Esophagus squamous epithelium (tissue), 5 donors: ENCODE results near the gene P2RX6. TPM values are rescaled to one million over a fixed set of nuclear protein-coding genes. Genes with fewer than 3 reads are reported as not detected.

Source experiments
- DNase-seq: peaks from one replicate; lab custom pipeline; 2025; lab: John Stamatoyannopoulos, UW
- H3K27ac ChIP-seq, 4 donors: fragments of 200-600 bp; sonication (generic); one replicate each; pipeline ENCODE4 v1.5.1; 2016 to 2019; ENCODE audit warnings: mild to moderate bottlenecking in 1 of 4
- H3K27me3 ChIP-seq, 4 donors: fragments of 200-600 bp; sonication (generic); 1 replicate in 3 of 4; 2 replicates in 1 of 4; pipeline versions ENCODE4 v1.5.1 to v1.6.0; 2017 to 2021; ENCODE audit warnings: antibody characterized with exemption in 1 of 4
- H3K36me3 ChIP-seq, 3 donors: fragments of 200-600 bp; sonication (generic); one replicate each; pipeline ENCODE4 v1.5.1; 2016 to 2019
- H3K4me1 ChIP-seq, 3 donors: fragments of 200-600 bp; sonication (generic); one replicate each; pipeline ENCODE4 v1.5.1; 2017 to 2019
- H3K4me3 ChIP-seq, 4 donors: fragments of 200-600 bp; sonication (generic); 1 replicate in 3 of 4; 2 replicates in 1 of 4; pipeline ENCODE4 v1.5.1; 2016 to 2019; ENCODE audit warnings: mild to moderate bottlenecking in 2 of 4, moderate library complexity in 1 of 4
- H3K9me3 ChIP-seq, 3 donors: fragments of 200-600 bp; sonication (generic); one replicate each; pipeline ENCODE4 v1.5.1; 2016 to 2019
- POLR2A ChIP-seq, 4 donors: fragments of 450-650 bp; IDR thresholded peaks; one replicate each; pipeline ENCODE4 v1.6.1; 2017; ENCODE audit warnings: antibody characterized with exemption in 4 of 4, mild to moderate bottlenecking in 4 of 4, moderate library complexity in 3 of 4
- WGBS, 2 donors: methylation state at CpG; one replicate each; pipeline ENCODE4 v1.1.5; 2018; 5-methylcytosine and 5-hydroxymethylcytosine counted together
- intact Hi-C: fragments of 100-400 bp; cut with DNase I; formaldehyde crosslinking; loops from one replicate; pipeline ENCODE4 v1.15.0; 2022
- total RNA-seq, 4 donors: library from RNA; depleted of rRNA; stranded (reverse); fragments of >200 nt; gene quantifications; one replicate each; pipeline ENCODE4 v1.1.0, GENCODE V29; 2016
- TF ChIP-seq, protein P1 (sequence below), 6 experiments: fragments of 450-650 bp in 4 of 6; fragments of 200-600 bp in 2 of 6; sonication (generic) in 2 of 6; IDR thresholded peaks; one replicate each; pipeline ENCODE4 v1.5.1; 2016 to 2019; ENCODE audit warnings: antibody characterized with exemption in 6 of 6, mild to moderate bottlenecking in 4 of 6, moderate library complexity in 4 of 6
- donor health status: DM: yes; HTN: yes; CAD: no.

P2RX6 gene
- total RNA-seq, 4 donors from 2014 or later = 0.18 to 0.76 (median 0.50) TPM; not detected in 1

DNA sequence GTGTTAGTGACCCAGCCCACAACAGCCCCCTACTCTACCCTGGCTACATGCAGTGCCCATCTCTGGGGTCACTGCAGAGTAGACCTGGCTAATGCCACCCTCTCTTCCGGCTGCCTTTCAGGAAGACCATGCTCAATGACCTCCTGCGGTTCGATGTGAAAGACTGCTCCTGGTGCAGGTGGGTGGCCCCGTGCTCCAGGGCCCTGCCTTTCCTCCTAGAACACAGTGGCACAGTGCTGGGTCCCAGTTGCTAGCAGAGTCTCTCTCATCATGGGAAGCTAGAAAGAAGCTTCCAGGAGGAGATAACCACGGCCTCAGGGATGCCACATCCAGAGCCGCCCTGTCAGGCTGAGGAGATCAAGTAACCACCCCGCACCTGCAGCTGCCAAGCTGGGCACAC lies 29.2 kb upstream of the P2RX6 start:
- Histone ChIP-seq H3K9me3 (no peaks in the 10 kb centered on the region), H3K27ac (no peak overlapping the region), H3K4me1 (peaks cover 12 to 36% (median 17%) of the 10 kb centered on the region in 3 donors), H3K27me3 (no peaks in the 10 kb centered on the region), H3K36me3 (peaks cover 5 to 68% (median 8%) of the 10 kb centered on the region in 3 donors), H3K4me3 (no peak overlapping the region)
- no peak for TF ChIP-seq POLR2A (IDR thresholded peaks at IDR 0.05)
- TF ChIP-seq, protein P1, sequence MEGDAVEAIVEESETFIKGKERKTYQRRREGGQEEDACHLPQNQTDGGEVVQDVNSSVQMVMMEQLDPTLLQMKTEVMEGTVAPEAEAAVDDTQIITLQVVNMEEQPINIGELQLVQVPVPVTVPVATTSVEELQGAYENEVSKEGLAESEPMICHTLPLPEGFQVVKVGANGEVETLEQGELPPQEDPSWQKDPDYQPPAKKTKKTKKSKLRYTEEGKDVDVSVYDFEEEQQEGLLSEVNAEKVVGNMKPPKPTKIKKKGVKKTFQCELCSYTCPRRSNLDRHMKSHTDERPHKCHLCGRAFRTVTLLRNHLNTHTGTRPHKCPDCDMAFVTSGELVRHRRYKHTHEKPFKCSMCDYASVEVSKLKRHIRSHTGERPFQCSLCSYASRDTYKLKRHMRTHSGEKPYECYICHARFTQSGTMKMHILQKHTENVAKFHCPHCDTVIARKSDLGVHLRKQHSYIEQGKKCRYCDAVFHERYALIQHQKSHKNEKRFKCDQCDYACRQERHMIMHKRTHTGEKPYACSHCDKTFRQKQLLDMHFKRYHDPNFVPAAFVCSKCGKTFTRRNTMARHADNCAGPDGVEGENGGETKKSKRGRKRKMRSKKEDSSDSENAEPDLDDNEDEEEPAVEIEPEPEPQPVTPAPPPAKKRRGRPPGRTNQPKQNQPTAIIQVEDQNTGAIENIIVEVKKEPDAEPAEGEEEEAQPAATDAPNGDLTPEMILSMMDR (IDR thresholded peaks at IDR 0.05) = no peak
- intact Hi-C loops = no loop called here
- DNase-seq = no peak
- 83 to 97% methylated on average over 2 to 3 of the region's 7 CpGs for WGBS, 2 donors

DNA sequence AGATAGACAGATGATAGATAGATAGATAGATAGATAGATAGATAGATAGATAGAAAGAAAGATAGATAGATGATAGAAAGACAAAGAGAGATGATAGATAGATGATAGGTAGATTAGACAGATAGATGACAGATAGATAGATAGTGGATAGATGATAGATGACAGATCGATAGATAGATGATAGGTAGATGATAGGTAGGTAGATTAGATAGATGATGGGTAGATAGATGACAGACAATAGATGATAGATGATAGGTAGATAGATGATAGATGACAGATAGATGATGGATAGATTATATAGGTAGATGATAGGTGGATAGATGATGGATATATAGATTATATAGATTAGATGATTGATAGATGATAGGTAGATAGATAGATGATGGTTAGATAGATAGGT lies 28.6 kb upstream of the P2RX6 start:
- WGBS, 2 donors = 84 to 91% methylated on average over 1 of the region's 1 CpG
- H3K4me3 ChIP-seq = no peak overlapping the region
- H3K9me3 ChIP-seq = no peaks in the 10 kb centered on the region
- peaks cover 7 to 29% (median 12%) of the 10 kb centered on the region in 3 donors for H3K4me1 ChIP-seq
- H3K36me3 ChIP-seq = peaks cover 5 to 74% (median 8%) of the 10 kb centered on the region in 3 donors
- no peak for DNase-seq
- no peak overlapping the region for H3K27ac ChIP-seq
- intact Hi-C loops = no loop called here
- no peaks in the 10 kb centered on the region for H3K27me3 ChIP-seq
- TF ChIP-seq, protein P1 (IDR thresholded peaks at IDR 0.05) = no peak
- no peak for TF ChIP-seq POLR2A (IDR thresholded peaks at IDR 0.05)

DNA sequence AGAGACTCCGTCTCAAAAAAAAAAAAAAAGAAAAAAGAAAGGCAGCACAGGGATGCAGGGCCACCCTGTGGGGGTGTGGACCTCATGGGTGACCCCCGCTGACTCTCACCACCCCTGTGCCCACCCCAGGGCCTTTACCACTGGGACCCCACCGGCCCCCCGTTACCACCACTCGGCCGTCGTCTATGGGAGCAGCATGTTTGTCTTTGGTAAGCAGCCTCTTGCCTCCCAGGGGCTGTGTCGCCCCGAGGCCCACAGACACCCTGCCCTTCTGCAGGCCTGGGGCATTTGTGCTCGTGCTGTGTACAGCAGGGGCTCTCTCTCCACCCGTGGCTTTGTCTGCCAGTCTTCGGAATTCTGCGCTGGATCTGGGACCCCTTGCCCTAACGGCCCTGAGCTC lies 27.6 kb upstream of the P2RX6 start:
- Histone ChIP-seq H3K9me3 (no peaks in the 10 kb centered on the region), H3K4me3 (no peak overlapping the region), H3K27ac (no peak overlapping the region), H3K36me3 (peaks cover 8 to 85% (median 15%) of the 10 kb centered on the region in 3 donors), H3K27me3 (no peaks in the 10 kb centered on the region), H3K4me1 (peaks cover 4 to 25% (median 11%) of the 10 kb centered on the region in 3 donors)
- no peak for DNase-seq
- TF ChIP-seq, protein P1 (IDR thresholded peaks at IDR 0.05) = no peak
- no peak for TF ChIP-seq POLR2A (IDR thresholded peaks at IDR 0.05)
- WGBS, 2 donors = 84 to 92% methylated on average over 8 to 9 of the region's 14 CpGs
- intact Hi-C loops = no loop called here

DNA sequence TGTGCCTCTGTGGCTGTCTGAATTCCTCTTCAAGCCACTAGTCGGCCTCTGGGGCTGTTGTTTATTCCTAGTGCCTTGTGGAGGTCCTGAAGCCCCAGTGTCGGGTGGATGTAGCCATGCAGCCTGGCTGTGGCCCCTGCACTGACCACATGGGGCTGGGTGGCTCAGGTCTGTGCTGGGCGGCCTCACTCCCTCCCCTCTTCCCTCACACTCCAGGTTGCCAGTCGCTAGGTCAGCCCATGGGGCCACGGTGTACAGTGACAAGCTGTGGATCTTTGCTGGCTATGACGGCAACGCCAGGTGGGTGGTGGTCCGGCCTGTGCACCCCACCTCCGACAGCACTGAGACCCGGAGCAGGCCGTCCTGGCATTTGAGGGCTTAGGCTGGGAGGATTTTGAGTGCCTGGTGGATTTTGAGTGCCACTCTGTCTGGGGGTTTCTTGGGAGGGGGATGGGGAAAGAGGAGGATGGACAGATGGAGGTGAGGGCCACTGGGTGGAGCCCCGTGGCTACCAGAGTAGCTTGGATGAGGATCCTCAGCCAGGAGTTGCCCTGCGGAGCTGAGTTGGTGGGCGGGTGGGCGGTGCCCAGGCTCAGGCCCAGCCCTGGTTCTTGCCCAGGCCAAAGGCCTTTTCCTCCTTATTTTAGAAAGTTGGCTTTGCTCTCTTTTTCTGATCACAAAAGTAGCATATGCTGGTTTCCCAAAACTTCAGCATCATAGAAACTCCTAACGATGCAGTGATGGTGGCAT lies 26.2 kb upstream of the P2RX6 start:
- DNase-seq = no peak
- Histone ChIP-seq H3K36me3 (peaks cover 8 to 94% (median 22%) of the 10 kb centered on the region in 3 donors), H3K27ac (no peak overlapping the region), H3K27me3 (no peaks in the 10 kb centered on the region), H3K4me3 (no peak overlapping the region), H3K4me1 (peaks cover 0 to 11% (median under 1%) of the 10 kb centered on the region in 3 donors), H3K9me3 (no peaks in the 10 kb centered on the region)
- 73 to 81% methylated on average over 4 to 11 of the region's 16 CpGs for WGBS, 2 donors
- no peak for TF ChIP-seq POLR2A (IDR thresholded peaks at IDR 0.05)
- TF ChIP-seq, protein P1 (IDR thresholded peaks at IDR 0.05) = no peak
- intact Hi-C loops = no loop called here

DNA sequence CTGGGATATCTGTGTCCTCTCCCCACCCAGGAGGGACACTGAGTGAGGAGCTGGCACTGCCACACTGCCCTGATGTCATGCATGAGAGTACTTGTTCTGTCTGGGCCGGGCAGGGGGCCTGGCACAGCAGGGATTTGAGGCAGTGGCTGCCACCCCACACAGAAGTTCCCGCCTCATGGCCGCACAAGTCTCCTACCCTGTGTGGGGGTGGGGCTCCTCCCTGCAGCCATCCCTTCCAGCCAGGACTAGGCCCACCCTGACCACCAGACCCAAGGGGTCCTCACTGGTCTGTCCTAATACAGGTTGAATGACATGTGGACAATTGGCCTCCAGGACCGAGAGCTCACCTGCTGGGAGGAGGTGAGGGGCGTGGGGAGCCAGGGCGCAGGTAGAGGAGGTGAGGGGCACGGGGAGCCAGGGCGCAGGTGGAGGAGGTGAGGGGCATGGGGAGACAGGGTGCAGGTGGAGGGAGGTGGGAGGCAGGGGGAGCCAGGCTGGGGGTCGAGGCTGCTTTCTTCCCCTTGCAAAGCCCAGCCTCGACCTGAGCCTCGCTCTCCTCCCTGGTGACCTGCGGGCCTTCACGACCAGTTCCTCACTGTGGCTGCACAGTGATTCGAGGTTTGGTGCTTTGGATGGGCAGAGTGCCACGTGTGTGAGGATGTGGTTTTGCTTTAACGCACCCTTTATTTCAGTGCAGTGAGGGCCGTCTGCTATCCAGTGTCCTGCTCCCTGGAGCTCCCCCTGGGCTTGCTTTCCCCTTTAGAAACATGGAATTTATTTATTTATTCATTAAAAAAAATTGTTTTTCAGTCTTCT lies 25.4 kb upstream of the P2RX6 start:
- no peak overlapping the region for H3K27ac ChIP-seq
- 57 to 64% methylated on average over 7 to 9 of the region's 17 CpGs for WGBS, 2 donors
- intact Hi-C loops = no loop called here

More for the DNA sequence above, 25.4 kb upstream of the P2RX6 start:
- Histone ChIP-seq H3K9me3 (no peaks in the 10 kb centered on the region), H3K4me1 (peaks cover 0 to 3% (median 0%) of the 10 kb centered on the region in 3 donors), H3K36me3 (peaks cover 10 to 94% (median 22%) of the 10 kb centered on the region in 3 donors), H3K4me3 (no peak overlapping the region), H3K27me3 (no peaks in the 10 kb centered on the region)
- DNase-seq = no peak
- TF ChIP-seq, protein P1 (IDR thresholded peaks at IDR 0.05) = no peak
- no peak for TF ChIP-seq POLR2A (IDR thresholded peaks at IDR 0.05)
